Heart left ventricle (tissue), 13 donors: ENCODE data around the gene PGGHG.

Source experiments
- CTCF ChIP-seq, 12 donors: fragments of 200-600 bp; sonication (generic) in 4 of 12; IDR thresholded peaks; one replicate each; pipeline versions ENCODE4 v1.5.0 to v1.8.0; 2018 to 2022; ENCODE audit warnings: antibody characterized with exemption in 12 of 12, mild to moderate bottlenecking in 5 of 12
- POLR2A ChIP-seq, 2 donors: fragments of 450-650 bp; IDR thresholded peaks; one replicate each; pipeline ENCODE4 v1.6.1; 2017; ENCODE audit warnings: antibody characterized with exemption in 2 of 2, mild to moderate bottlenecking in 2 of 2, moderate library complexity in 2 of 2
- donor health status: ischemic (EF 13 %, LVEDD 7.1; RV severe dilation, severe dysfunction).
- donor health status: DM: no; HTN: yes; CAD: no.
- donor health status: DM: no; HTN: no; CAD: no.
- donor health status: ischemic (EF 25% LVEDD 6.9; RV normal size, moderate dysfunction).
- donor health status: ischemic (EF 25% LVEDD 5.7; RV mildly dilated, moderate dysfunction).
- donor health status: ischemic (EF 35%, LVEDD 5.7; RV mildly dilated, moderate dysfunction).
- donor health status: nonischemic (EF 11% LVEDD 7.7; RV severe dilation, severe dysfunction).
- donor health status: DM: yes; HTN: yes; CAD: no.
- donor health status: PGD.
- donor health status: ischemic (EF 29% LVEDD 5.4; RV normal size, mild dysfunction).
- donor health status: nonischemic (EF 23%, LVEDD 6.1; RV moderate dilation, normal function).

GRCh38 chr11:327581-327923 is 38.6 kb downstream of the PGGHG start:
- TF ChIP-seq CTCF (IDR thresholded peaks at IDR 0.05) = no peak
- TF ChIP-seq POLR2A (IDR thresholded peaks at IDR 0.05) = no peak
